ENCODE data around the gene MYO1B. TPM values are rescaled to one million over a fixed set of nuclear protein-coding genes. Genes with fewer than 3 reads are reported as not detected.

Gene MYO1B
- total and polyA plus RNA-seq, 10 of the 15 experiments (the other 5 are each of a cell fraction or from before 2014, with no cell fraction given), result 0.10 to 4.2 (median 1.6) TPM

- ChIA-PET CTCF (no interaction called here), SMC1A (ENCODE audit: uncharacterized antibody, unreplicated experiment) (no interaction called here), RAD21 (ENCODE audit: unreplicated experiment) (no interaction called here), POLR2A (no interaction called here)
- WGBS (ENCODE audit: insufficient coverage, insufficient replicate concordance, low lambda C conversion rate, missing lambda C conversion rate), result 0% methylated on average over 3 of the region's 3 CpGs
- H3K9me3 ChIP-seq (replicated peaks; ENCODE audit: control insufficient read depth, insufficient read depth, low read length), result no peaks in the 10 kb centered on the region
- no peak overlapping the region for H3K4me3 ChIP-seq
- no peaks in the 10 kb centered on the region for H3K36me3 ChIP-seq (ENCODE audit: control insufficient read depth in 2 of 2, insufficient read depth in 2 of 2, low read length in 1 of 2)
- no TSS peak for BruUV-seq (replicated peaks)
- no peaks in the 10 kb centered on the region; a peak in 2 of 4 replicates for H3K27me3 ChIP-seq (replicated peaks in 1 of 2; ENCODE audit: control insufficient read depth in 2 of 2, insufficient read depth in 2 of 2, low read length in 1 of 2)
- H4K20me1 ChIP-seq (ENCODE audit: control insufficient read depth, insufficient read depth), result no peaks in the 10 kb centered on the region; the same call in 1 of the 2 replicates
- no peaks in the 10 kb centered on the region for H3K79me2 ChIP-seq (ENCODE audit: control insufficient read depth, insufficient read depth, low read length)
- H3K9ac ChIP-seq (ENCODE audit: control insufficient read depth, insufficient read depth, low read length), result no peak overlapping the region
- no peaks in the 10 kb centered on the region for H3K4me1 ChIP-seq (ENCODE audit: control insufficient read depth, insufficient read depth, low read length)
- H3K27ac ChIP-seq (ENCODE audit: control insufficient read depth, insufficient read depth), result no peak overlapping the region
- intact Hi-C loops (cut with micrococcal nuclease; ENCODE audit: unreplicated experiment), result no loop called here
- no peak overlapping the region for H3K4me2 ChIP-seq (ENCODE audit: control insufficient read depth, insufficient read depth)
- TF ChIP-seq FOXM1 (IDR thresholded peaks at IDR 0.05; ENCODE audit: low read depth, low read length) (no peak), KDM1A (IDR thresholded peaks at IDR 0.05; ENCODE audit: borderline replicate concordance) (no peak), SREBF2 (IDR thresholded peaks at IDR 0.05; ENCODE audit: low read length) (no peak), PKNOX1 (IDR thresholded peaks at IDR 0.05) (no peak), SPI1 (IDR thresholded peaks at IDR 0.05; ENCODE audit: borderline replicate concordance, insufficient read depth, low read depth, low read length) (no peak), MYC (IDR thresholded peaks at IDR 0.05; ENCODE audit: insufficient read depth, insufficient read length, insufficient replicate concordance, low read length, severe bottlenecking) (no peak), ATF7 (IDR thresholded peaks at IDR 0.05; ENCODE audit: low read depth) (no peak), HDAC2 (IDR thresholded peaks at IDR 0.05) (no peak)
- no peak for FAIRE-seq
- H2AFZ ChIP-seq (ENCODE audit: control insufficient read depth, low read depth, low read length), result no peak overlapping the region
- no peak for DNase-seq (ENCODE audit: low read depth, low spot score)
- in situ Hi-C loops (cut with MboI), result no loop called here
- no peak for ATAC-seq
Observed at GRCh38 chr2:191258996-191259395, 13.8 kb downstream of the MYO1B start.

All from GM12878 (cell line).